H1 (cell line): Measurements from ENCODE around the gene PRDM15. TPM values are rescaled to one million over a fixed set of nuclear protein-coding genes. Genes with fewer than 3 reads are reported as not detected.

ENCODE experiments used
- CTCF ChIA-PET: fragments of 300-600 bp; sonication (Branson Sonifier 250); formaldehyde crosslinking; loops from one replicate; lab custom pipeline; 2021; ENCODE audit not compliant: partially characterized antibody; lab: Charles Lee
- POLR2A ChIA-PET: fragments of 300-600 bp; sonication (Branson Sonifier 250); formaldehyde crosslinking; loops from one replicate; lab custom pipeline; 2021; ENCODE audit warnings: inconsistent platforms; ENCODE audit not compliant: partially characterized antibody; lab: Charles Lee
- DNase-seq, 2 experiments: peaks; one replicate each; pipeline versions ENCODE4 v3.0.0 to v3.0.0-alpha.2; 2010 to 2022; ENCODE audit warnings: low spot score in 2 of 2, low read depth in 1 of 2, mixed read lengths in 1 of 2
- FAIRE-seq: peaks from 2 replicates; lab custom pipeline; 2011; peaks lifted over from hg19 to GRCh38; lab: Jason Lieb, UNC
- H2AFZ ChIP-seq: 2 replicates; pipeline ENCODE4 v1.8.1; 2012; ENCODE audit warnings: low read length, inconsistent platforms
- H2AK5ac ChIP-seq: 2 replicates; pipeline ENCODE4 v1.6.1; 2013; ENCODE audit warnings: low read depth, low read length
- H2BK120ac ChIP-seq: replicated peaks from 2 replicates; pipeline ENCODE3; 2013; ENCODE audit warnings: low read depth, low read length, inconsistent platforms
- H2BK12ac ChIP-seq: 2 replicates; pipeline ENCODE4 v1.6.1; 2013; ENCODE audit warnings: low read depth, low read length
- H2BK15ac ChIP-seq: 2 replicates; pipeline ENCODE4 v1.6.1; 2013; ENCODE audit warnings: low read length
- H2BK20ac ChIP-seq: 2 replicates; pipeline ENCODE4 v1.6.1; 2013; ENCODE audit warnings: low read length
- H2BK5ac ChIP-seq: 2 replicates; pipeline ENCODE4 v1.6.1; 2013; ENCODE audit warnings: low read depth, low read length
- H3K14ac ChIP-seq: 2 replicates; pipeline ENCODE4 v1.6.1; 2013; ENCODE audit warnings: inconsistent platforms; ENCODE audit not compliant: insufficient read length
- H3K18ac ChIP-seq: 2 replicates; pipeline ENCODE4 v1.6.1; 2013; ENCODE audit warnings: low read length; ENCODE audit errors: extremely low read depth
- H3K23ac ChIP-seq: 2 replicates; pipeline ENCODE4 v1.6.1; 2013; ENCODE audit warnings: inconsistent platforms; ENCODE audit not compliant: insufficient read length
- H3K23me2 ChIP-seq: 2 replicates; pipeline ENCODE4 v1.6.1; 2013; ENCODE audit warnings: low read depth, low read length
- H3K27ac ChIP-seq: 2 replicates; pipeline ENCODE4 v1.6.1; 2011; ENCODE audit warnings: low read depth, low read length, inconsistent platforms
- H3K27me3 ChIP-seq, 4 experiments: replicated peaks in 1 of 4; 1 replicate in 1 of 4; 2 replicates in 3 of 4; pipeline versions ENCODE4 v1.6.1 to v1.8.1; 2011 to 2013; ENCODE audit warnings: low read length in 3 of 4, mild to moderate bottlenecking in 3 of 4, inconsistent platforms in 2 of 4, mixed read lengths in 2 of 4, moderate library complexity in 1 of 4; ENCODE audit not compliant: control insufficient read depth in 3 of 4, insufficient read depth in 3 of 4; ENCODE audit errors: extremely low read depth in 1 of 4
- H3K36me3 ChIP-seq, 4 experiments: 2 replicates each; pipeline versions ENCODE4 v1.6.1 to v1.8.1; 2011 to 2013; ENCODE audit warnings: mild to moderate bottlenecking in 4 of 4, low read length in 3 of 4, moderate library complexity in 2 of 4, control low read depth in 1 of 4, inconsistent platforms in 1 of 4; ENCODE audit not compliant: insufficient read depth in 4 of 4, control insufficient read depth in 2 of 4
- H3K4ac ChIP-seq: replicated peaks from 2 replicates; pipeline ENCODE3; 2013; ENCODE audit warnings: low read length, low read depth, mixed read lengths, inconsistent platforms; ENCODE audit not compliant: insufficient read length
- H3K4me1 ChIP-seq, 4 experiments: replicated peaks in 1 of 4; 1 replicate in 1 of 4; 2 replicates in 3 of 4; pipeline versions ENCODE4 v1.6.1 to v1.8.1; 2011 to 2013; ENCODE audit warnings: low read length in 3 of 4, inconsistent platforms in 2 of 4, mixed read lengths in 1 of 4; ENCODE audit not compliant: insufficient read depth in 4 of 4, control insufficient read depth in 3 of 4
- H3K4me2 ChIP-seq, 2 experiments: 2 replicates each; pipeline versions ENCODE4 v1.6.1 to v1.8.1; 2011 to 2013; ENCODE audit warnings: low read depth in 2 of 2, low read length in 2 of 2, control low read depth in 1 of 2, inconsistent platforms in 1 of 2, mild to moderate bottlenecking in 1 of 2; ENCODE audit not compliant: insufficient read depth in 1 of 2
- H3K4me3 ChIP-seq, 4 experiments: fragments of 200-600, 300-600 bp in 1 of 4; sonication (generic), shearing (Covaris generic), sonication (Bioruptor Twin) in 1 of 4; 2 replicates each; pipeline versions ENCODE4 v1.5.1 to v1.8.1; 2011 to 2016; ENCODE audit warnings: low read length in 4 of 4, low read depth in 3 of 4, control low read depth in 2 of 4, inconsistent platforms in 2 of 4, mild to moderate bottlenecking in 2 of 4, mixed read lengths in 1 of 4, moderate library complexity in 1 of 4; ENCODE audit not compliant: insufficient read depth in 2 of 4; ENCODE audit errors: extremely low read depth in 1 of 4
- H3K56ac ChIP-seq: replicated peaks from 2 replicates; pipeline ENCODE3; 2013; ENCODE audit warnings: low read depth, mild to moderate bottlenecking, mixed read lengths, low read length, inconsistent platforms; ENCODE audit not compliant: insufficient read length
- H3K79me1 ChIP-seq: 2 replicates; pipeline ENCODE4 v1.6.1; 2013; ENCODE audit warnings: low read depth, low read length, control low read depth
- H3K79me2 ChIP-seq, 2 experiments: 2 replicates each; pipeline versions ENCODE4 v1.6.1 to v1.8.1; 2012 to 2013; ENCODE audit warnings: low read length in 2 of 2, mild to moderate bottlenecking in 2 of 2, inconsistent platforms in 1 of 2; ENCODE audit not compliant: insufficient read depth in 2 of 2, control insufficient read depth in 1 of 2
- H3K9ac ChIP-seq, 4 experiments: replicated peaks in 1 of 4; 1 replicate in 1 of 4; 2 replicates in 3 of 4; pipeline versions ENCODE4 v1.6.1 to v1.8.1; 2011 to 2013; ENCODE audit warnings: low read depth in 3 of 4, low read length in 3 of 4, control low read depth in 2 of 4, mild to moderate bottlenecking in 2 of 4, moderate library complexity in 2 of 4, inconsistent platforms in 1 of 4; ENCODE audit errors: extremely low read depth in 1 of 4
- H3K9me3 ChIP-seq, 2 experiments: 2 replicates each; pipeline versions ENCODE4 v1.6.1 to v1.8.1; 2012 to 2013; ENCODE audit warnings: mild to moderate bottlenecking in 2 of 2, moderate library complexity in 2 of 2, control low read depth in 1 of 2, inconsistent platforms in 1 of 2, low read depth in 1 of 2, low read length in 1 of 2, mixed read lengths in 1 of 2; ENCODE audit not compliant: insufficient read depth in 2 of 2
- H4K20me1 ChIP-seq, 2 experiments: replicated peaks in 1 of 2; 2 replicates each; pipeline versions ENCODE3 to v1.8.1; 2011 to 2013; ENCODE audit warnings: inconsistent platforms in 2 of 2, low read length in 2 of 2, mild to moderate bottlenecking in 1 of 2; ENCODE audit not compliant: insufficient read depth in 2 of 2, control insufficient read depth in 1 of 2
- H4K5ac ChIP-seq: 2 replicates; pipeline ENCODE4 v1.6.1; 2013; ENCODE audit warnings: low read length, low read depth, mixed read lengths, inconsistent platforms; ENCODE audit not compliant: insufficient read length
- H4K8ac ChIP-seq: 2 replicates; pipeline ENCODE4 v1.8.0; 2013; ENCODE audit warnings: mild to moderate bottlenecking, moderate library complexity, low read length, inconsistent platforms; ENCODE audit not compliant: insufficient read depth; ENCODE audit errors: extremely low read depth
- H4K91ac ChIP-seq: replicated peaks from 2 replicates; pipeline ENCODE3; 2013; ENCODE audit warnings: low read length, mixed read lengths, inconsistent platforms; ENCODE audit not compliant: insufficient read length
- ATF3 ChIP-seq: IDR thresholded peaks from 2 replicates; pipeline ENCODE4 v1.6.1; 2011; ENCODE audit warnings: low read depth, mild to moderate bottlenecking, low read length; ENCODE audit not compliant: insufficient read depth
- BACH1 ChIP-seq: IDR thresholded peaks from 2 replicates; pipeline ENCODE4 v1.6.1; 2012; ENCODE audit warnings: low read length, improper control_type of control experiment
- BRCA1 ChIP-seq: IDR thresholded peaks from 2 replicates; pipeline ENCODE4 v1.6.1; 2012; ENCODE audit warnings: low read depth, low read length, improper control_type of control experiment
- CBX5 ChIP-seq: fragments of 300-800, 300-1000 bp; sonication (generic); IDR thresholded peaks from 2 replicates; pipeline ENCODE4 v1.7.1; 2016; ENCODE audit warnings: antibody characterized with exemption, low read length, low read depth
- JUND ChIP-seq: IDR thresholded peaks from 2 replicates; pipeline ENCODE4 v1.6.1; 2011; ENCODE audit warnings: mild to moderate bottlenecking, improper control_type of control experiment, low read length
- POLR2AphosphoS5 ChIP-seq: IDR thresholded peaks from 2 replicates; pipeline ENCODE4 v1.6.1; 2011; ENCODE audit warnings: low read depth, low read length
- SIN3A ChIP-seq, 2 experiments: IDR thresholded peaks in 1 of 2; conservative IDR thresholded peaks in 1 of 2; 2 replicates each; pipeline ENCODE4 v1.6.1; 2011 to 2012; ENCODE audit warnings: low read length in 2 of 2, improper control_type of control experiment in 1 of 2, low read depth in 1 of 2, mild to moderate bottlenecking in 1 of 2
- SP2 ChIP-seq: IDR thresholded peaks from 2 replicates; pipeline ENCODE4 v1.6.1; 2012; ENCODE audit warnings: mild to moderate bottlenecking, low read length, inconsistent platforms
- TEAD4 ChIP-seq: IDR thresholded peaks from 2 replicates; pipeline ENCODE4 v1.6.1; 2012; ENCODE audit warnings: low read depth, low read length, inconsistent platforms, mixed read lengths
- USF2 ChIP-seq: IDR thresholded peaks from 2 replicates; pipeline ENCODE4 v1.6.1; 2011; ENCODE audit warnings: low read length, improper control_type of control experiment
- WGBS, 2 experiments: shearing (Covaris generic) in 1 of 2; methylation state at CpG; one replicate each; pipeline versions ENCODE4 v1.1.6 to v1.1.7; 2013 to 2015; ENCODE audit warnings: low lambda C conversion rate in 2 of 2, mixed read lengths in 2 of 2, inconsistent platforms in 1 of 2, low coverage in 1 of 2, missing lambda C conversion rate in 1 of 2; ENCODE audit not compliant: insufficient replicate concordance in 2 of 2, insufficient coverage in 1 of 2, insufficient read length in 1 of 2; ENCODE audit errors: extremely low coverage in 1 of 2, missing lambda C conversion rate in 1 of 2; 5-methylcytosine and 5-hydroxymethylcytosine counted together
- polyA plus RNA-seq, 7 experiments: library from polyadenylated mRNA; depleted of rRNA in 3 of 7; stranded (reverse) in 5 of 7; unstranded in 2 of 7; fragments of >200 nt in 5 of 7; fragments of 200-250 nt in 2 of 7; gene quantifications; 1 replicate in 5 of 7; 2 replicates in 1 of 7; 4 replicates in 1 of 7; pipeline versions ENCODE4 v1.2.1 to v1.2.3, GENCODE V29; 2011 to 2013; ENCODE audit warnings: missing spikeins in 2 of 7, mixed read lengths in 2 of 7
- total RNA-seq: library from RNA; stranded (reverse); fragmentation: NEBNext Ultra II Directional; extraction: Animal tissue kit (Norgen Biotek cat#: 25700); gene quantifications from 2 replicates; pipeline ENCODE4 v1.2.1, GENCODE V29; 2021

The PRDM15 gene
- total and polyA plus RNA-seq, 2 of the 8 experiments (the other 6 are each of a cell fraction or from before 2014, with no cell fraction given), result 9.7 to 10.5 TPM

- Histone ChIP-seq H4K5ac (no peak overlapping the region), H3K9me3 (no peaks in the 10 kb centered on the region), H3K36me3 (peaks cover 0 to 3% (median 0%) of the 10 kb centered on the region in 4 experiments; a peak in 2 of 8 replicates), H2BK12ac (0 out of 2 replicates have a peak overlapping the region, but pooled peaks have one; percentile 50), H2BK15ac (no peak overlapping the region), H3K4me3 (no peak overlapping the region), H3K14ac (no peak overlapping the region), H3K27me3 (peaks cover 0 to 7% (median 3%) of the 10 kb centered on the region in 4 experiments; a peak in 4 of 7 replicates), H2BK5ac (0 out of 2 replicates have a peak overlapping the region, but pooled peaks have one; percentile 52), H4K91ac (no peak overlapping the region), H2AK5ac (0 out of 2 replicates have a peak overlapping the region, but pooled peaks have one; percentile 60), H3K23ac (no peak overlapping the region), H3K79me2 (peaks cover 0 to 21% of the 10 kb centered on the region in 2 experiments; a peak in 3 of 4 replicates), H3K79me1 (peaks cover 3% of the 10 kb centered on the region; the same call in 1 of the 2 replicates), H2BK20ac (no peak overlapping the region), H3K18ac (peak overlapping the region; percentile 32; the same call in 1 of the 2 replicates), H3K23me2 (peaks cover 4% of the 10 kb centered on the region), H4K20me1 (peaks cover 6 to 15% of the 10 kb centered on the region in 2 experiments), H3K27ac (no peak overlapping the region), H2BK120ac (no peak overlapping the region), H3K56ac (no peak overlapping the region), H4K8ac (no peak overlapping the region), H3K4me1 (peaks cover 13 to 48% (median 33%) of the 10 kb centered on the region in 4 experiments), H2AFZ (no peak overlapping the region), H3K4ac (no peak overlapping the region), H3K4me2 (no peak overlapping the region), H3K9ac (no peak overlapping the region)
- FAIRE-seq, result no peak
- ChIA-PET POLR2A (interaction anchor here (1.0 to 1.5 kb wide), 2 partner anchors 10 kb away, joined by 4 read pairs; no protein-coding TSS in a partner anchor), CTCF (interaction anchor here (0.9 to 13.4 kb wide), 7 partner anchors 7 to 145 kb away, joined by 3 to 118 read pairs (median 10); no protein-coding TSS in a partner anchor)
- DNase-seq, result no peak
- WGBS, 2 experiments, result 96% methylated on average over 33 of the region's 33 CpGs; no CpG with 5 or more reads in 1 of the 2 experiments
- TF ChIP-seq BACH1 (no peak), BRCA1 (no peak), SIN3A (conservative IDR thresholded peaks at IDR 0.05 in 1 of 2, IDR thresholded peaks at IDR 0.05 in 1 of 2; ENCODE audit: low read depth in 1 of 2, low read length in 2 of 2) (no peak), ATF3 (no peak), TEAD4 (no peak), POLR2AphosphoS5 (no peak), USF2 (no peak), JUND (no peak), CBX5 (no peak), SP2 (no peak)
Measured at GRCh38 chr21:41755934-41756773, 123.0 kb downstream of the PRDM15 start.
